HG03039 (cell line): Measurements from ENCODE around the gene BLID.

Experiments used
- ATAC-seq: cut with Tn5 transposase; IDR thresholded peaks from one replicate; pipeline ENCODE4 v1.9.1; 2021; ENCODE audit warnings: mild to moderate bottlenecking, moderate library complexity; ENCODE audit not compliant: unreplicated experiment

Gene BLID

GRCh38 chr11:122140500-122140899, 24.5 kb upstream of the BLID start:
- no peak for ATAC-seq

DNA sequence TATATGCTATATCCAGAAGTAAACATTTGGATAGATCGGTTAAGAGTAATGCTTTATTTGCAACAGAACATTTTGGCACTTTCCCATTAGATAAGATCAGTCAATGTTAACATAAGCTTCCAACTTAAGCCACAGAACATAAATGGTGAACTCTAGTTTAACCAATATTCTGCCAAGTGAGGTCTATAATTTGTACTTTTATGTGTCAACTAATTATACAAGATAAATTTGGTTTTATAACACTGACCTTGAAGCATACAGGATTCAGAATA, 23.5 kb upstream of the BLID start:
- ATAC-seq = no peak

- ATAC-seq = no peak
Observed at GRCh38 chr11:122138744-122139594, 23.0 kb upstream of the BLID start.

DNA sequence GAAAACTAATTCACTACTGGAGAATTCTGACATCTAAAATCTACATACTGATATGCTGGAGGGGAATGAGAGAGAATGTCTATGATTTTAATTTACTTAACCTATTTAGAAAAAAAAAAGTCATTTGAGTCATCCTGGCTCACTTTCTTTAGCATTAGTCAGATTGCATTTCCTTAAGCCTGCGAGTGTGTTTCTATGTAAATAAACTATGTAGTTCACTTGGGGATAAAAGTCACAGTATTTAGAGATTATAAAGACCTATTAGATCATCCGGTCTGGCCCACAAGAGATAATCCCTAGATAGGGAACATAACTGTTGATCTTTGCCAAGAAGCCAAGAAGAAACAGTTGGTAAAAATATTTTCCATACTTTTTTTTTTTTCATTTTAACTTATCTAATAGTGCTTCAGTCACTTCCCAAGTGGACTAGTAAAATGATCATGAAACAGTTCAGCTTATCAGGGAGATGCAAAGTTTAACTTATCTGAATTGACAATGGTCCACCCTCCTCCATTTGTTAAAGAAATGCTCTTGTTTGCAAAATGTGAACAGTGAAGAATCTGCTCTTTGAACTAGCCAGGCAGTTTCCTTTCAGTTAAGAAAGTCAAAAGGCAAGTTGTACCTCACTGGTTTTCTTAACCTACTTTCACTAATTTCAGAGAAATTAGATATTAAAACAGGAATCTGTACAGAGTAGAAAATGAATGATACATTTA, 21.2 kb upstream of the BLID start:
- no peak for ATAC-seq

DNA sequence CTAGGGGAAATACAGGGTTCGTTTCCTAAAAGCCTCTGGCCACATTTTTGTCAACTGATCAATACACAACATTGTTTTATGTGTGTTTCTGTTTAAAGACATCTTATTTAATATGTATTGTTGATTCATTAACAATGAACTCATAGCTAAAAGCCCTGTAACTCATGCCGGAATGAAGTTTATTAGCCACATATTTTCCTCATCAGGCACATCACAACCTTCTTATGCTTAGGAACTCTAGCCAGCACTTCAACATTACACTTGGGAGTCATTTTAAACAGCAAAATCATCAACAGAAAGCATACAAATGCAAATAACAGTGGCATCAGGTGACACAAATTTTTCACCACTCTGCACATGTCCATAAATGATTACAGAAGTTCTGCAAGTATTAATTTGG, 15.1 kb upstream of the BLID start:
- no peak for ATAC-seq

DNA sequence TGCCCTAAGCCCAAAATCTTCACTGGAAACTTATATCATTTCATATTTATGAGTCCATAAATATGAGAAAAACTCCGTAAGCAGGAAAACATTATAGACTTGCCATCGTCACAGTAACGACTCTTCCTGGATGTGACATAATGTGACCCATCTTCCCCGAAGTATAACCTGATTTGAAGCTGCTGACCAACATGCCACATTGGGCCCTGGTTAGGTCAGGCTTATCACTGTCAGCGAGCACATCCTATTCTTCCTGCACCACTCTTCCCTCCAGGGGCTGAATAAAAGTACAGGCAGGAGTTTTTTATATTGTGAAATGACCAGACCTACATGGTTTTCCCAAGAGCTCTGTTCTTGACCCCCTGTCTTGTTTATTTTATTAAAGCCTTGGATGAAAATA, 12.1 kb upstream of the BLID start:
- ATAC-seq = no peak

- no peak for ATAC-seq
Observed at GRCh38 chr11:122127020-122127419, 11.0 kb upstream of the BLID start.

- ATAC-seq = no peak
Observed at GRCh38 chr11:122126024-122126688, 10.1 kb upstream of the BLID start.

- no peak for ATAC-seq
Observed at GRCh38 chr11:122123263-122123929, 7.4 kb upstream of the BLID start.

DNA sequence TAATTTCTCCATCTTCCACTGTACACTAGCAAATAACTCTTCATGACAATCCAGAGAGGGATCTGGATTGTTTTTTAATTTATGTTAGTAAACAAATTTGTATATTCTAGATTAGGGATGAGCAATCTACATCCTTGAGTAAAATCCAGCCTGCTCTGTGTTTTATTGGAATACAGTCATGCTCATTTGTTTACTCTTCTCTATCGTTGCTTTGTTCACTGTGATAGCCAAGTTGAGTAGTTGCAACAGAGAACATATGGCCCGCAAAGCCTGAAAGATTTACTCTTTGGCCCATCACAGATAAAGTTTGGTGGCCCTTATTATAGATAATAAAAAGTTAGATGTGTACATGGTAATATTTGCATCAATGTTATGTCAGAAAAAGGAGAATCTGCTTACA, 6.2 kb upstream of the BLID start:
- no peak for ATAC-seq

- no peak for ATAC-seq
Observed at GRCh38 chr11:122120096-122120495, 4.1 kb upstream of the BLID start.

DNA sequence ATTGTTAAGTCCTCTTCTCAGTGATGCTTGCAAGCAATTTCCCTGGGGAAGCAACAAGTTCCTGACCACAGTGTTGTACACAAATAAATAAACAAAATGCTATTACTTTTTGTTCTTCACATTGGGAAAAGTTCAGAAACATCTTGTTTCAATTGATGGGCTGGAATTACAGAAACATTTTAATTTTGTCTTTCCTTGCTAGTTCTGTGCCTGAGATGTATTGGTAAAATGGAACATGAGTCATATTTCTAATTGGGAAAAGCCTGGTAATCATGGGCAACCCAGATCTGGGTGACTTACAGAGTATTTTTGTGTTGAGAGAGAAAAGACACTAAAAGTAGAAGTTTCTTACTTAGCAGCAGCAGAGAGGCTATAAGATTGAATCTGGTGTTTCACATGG, 576 bp upstream of the BLID start:
- ATAC-seq = no peak

- no peak for ATAC-seq
Observed at GRCh38 chr11:122114976-122115375, 1.0 kb downstream of the BLID start.

DNA sequence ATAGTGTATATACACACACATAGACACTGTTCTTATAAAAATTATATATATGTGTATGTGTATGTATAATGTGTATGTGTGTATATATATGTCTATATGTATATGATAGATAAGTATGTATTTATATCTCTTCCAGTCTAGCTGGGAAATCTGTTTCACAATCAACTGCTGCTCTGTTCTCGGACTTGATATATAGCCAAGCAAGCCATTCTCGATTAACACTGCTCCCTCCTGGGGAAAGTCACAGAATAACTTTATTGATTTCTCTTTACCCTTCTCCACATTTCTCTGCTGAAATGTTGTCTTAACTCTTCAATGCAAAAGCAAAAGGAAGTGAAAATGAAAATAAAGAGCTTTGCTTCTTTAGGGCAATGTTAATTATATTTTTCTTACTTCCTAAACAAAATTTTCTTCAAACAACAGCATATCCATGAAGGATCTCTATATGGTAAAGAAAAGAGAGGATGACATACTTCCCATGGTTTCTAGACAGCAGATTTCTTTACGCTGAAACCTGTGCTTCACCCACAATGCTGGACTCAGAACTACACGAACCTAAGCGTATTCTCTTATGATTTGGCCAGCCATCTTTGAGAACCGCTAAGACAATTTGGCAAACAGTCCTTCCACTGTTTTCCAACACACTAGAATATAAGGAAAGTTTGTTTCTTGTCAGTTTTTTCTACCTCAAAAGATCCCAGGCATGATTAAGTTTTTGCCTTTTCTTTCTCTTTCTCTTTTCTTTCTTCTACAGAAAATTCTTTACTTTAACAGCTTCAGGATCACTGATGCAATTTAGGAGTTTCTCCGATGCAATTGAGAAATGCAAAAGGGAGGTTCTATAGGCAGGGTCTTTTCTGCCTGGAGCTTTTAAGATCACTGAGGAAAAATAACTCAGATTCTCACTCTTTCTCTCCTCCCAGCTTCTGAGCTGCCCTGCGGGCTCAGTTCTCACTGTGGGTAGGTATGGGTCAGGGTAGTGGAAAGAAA, 1.9 kb downstream of the BLID start:
- no peak for ATAC-seq

GRCh38 chr11:122112470-122113365, 3.3 kb downstream of the BLID start:
- no peak for ATAC-seq

DNA sequence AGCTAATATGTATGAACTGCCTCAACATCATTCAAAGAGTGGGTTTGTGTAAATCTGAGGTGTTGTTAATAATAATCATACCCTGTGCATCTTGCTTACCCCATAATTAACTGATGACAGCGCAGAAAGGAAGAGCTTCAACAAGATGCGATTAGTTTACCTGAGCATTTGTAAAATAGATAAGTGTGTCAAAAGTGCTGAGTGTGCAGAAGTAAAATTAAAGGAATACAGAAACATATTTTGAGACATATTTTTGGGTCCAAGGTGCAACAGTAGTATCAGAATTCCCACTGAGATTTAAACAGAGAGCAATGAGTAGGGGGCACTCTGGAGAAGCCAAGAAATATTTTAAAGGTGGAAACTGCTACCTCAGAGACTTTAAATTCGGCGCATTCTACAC, 6.1 kb downstream of the BLID start:
- no peak for ATAC-seq

GRCh38 chr11:122108828-122109227, 7.2 kb downstream of the BLID start:
- no peak for ATAC-seq

GRCh38 chr11:122108192-122108799, 7.7 kb downstream of the BLID start:
- no peak for ATAC-seq

- no peak for ATAC-seq
Observed at GRCh38 chr11:122107566-122107965, 8.4 kb downstream of the BLID start.
